SJSA1 (cell line): Measurements from ENCODE around the gene CACNA1H. TPM values are rescaled to one million over a fixed set of nuclear protein-coding genes. Genes with fewer than 3 reads are reported as not detected.

Experiments
- DNase-seq, 2 experiments: peaks; one replicate each; pipeline ENCODE4 v3.0.0-alpha.2; 2015 to 2020; ENCODE audit warnings: low spot score in 2 of 2, low read depth in 1 of 2
- H3K27ac ChIP-seq: fragments of 250-450 bp; sonication (Bioruptor Pico); 2 replicates; pipeline ENCODE4 v1.5.1; 2020; ENCODE audit warnings: mild to moderate bottlenecking, moderate library complexity
- H3K27me3 ChIP-seq: fragments of 250-450 bp; sonication (Bioruptor Pico); replicated peaks from 2 replicates; pipeline ENCODE4 v1.5.1; 2020; ENCODE audit warnings: mild to moderate bottlenecking, moderate library complexity
- H3K36me3 ChIP-seq: fragments of 250-450 bp; sonication (Bioruptor Pico); 2 replicates; pipeline ENCODE4 v1.5.1; 2020; ENCODE audit warnings: mild to moderate bottlenecking
- H3K4me1 ChIP-seq: fragments of 250-450 bp; sonication (Bioruptor Pico); replicated peaks from 2 replicates; pipeline ENCODE4 v1.6.1; 2021; ENCODE audit warnings: mild to moderate bottlenecking
- H3K4me3 ChIP-seq: fragments of 250-450 bp; sonication (Bioruptor Pico); 2 replicates; pipeline ENCODE4 v1.5.1; 2020; ENCODE audit warnings: mild to moderate bottlenecking
- H3K9me3 ChIP-seq: fragments of 250-450 bp; sonication (Bioruptor Pico); replicated peaks from 2 replicates; pipeline ENCODE4 v1.5.1; 2020; ENCODE audit warnings: mild to moderate bottlenecking
- total RNA-seq: library from RNA; depleted of rRNA; stranded (reverse); fragments of >200 nt; shearing (Covaris generic); gene quantifications from 2 replicates; pipeline ENCODE4 v1.2.3, GENCODE V29; 2014

Gene CACNA1H
- total RNA-seq, 1 experiment from 2014 or later = not detected

DNA sequence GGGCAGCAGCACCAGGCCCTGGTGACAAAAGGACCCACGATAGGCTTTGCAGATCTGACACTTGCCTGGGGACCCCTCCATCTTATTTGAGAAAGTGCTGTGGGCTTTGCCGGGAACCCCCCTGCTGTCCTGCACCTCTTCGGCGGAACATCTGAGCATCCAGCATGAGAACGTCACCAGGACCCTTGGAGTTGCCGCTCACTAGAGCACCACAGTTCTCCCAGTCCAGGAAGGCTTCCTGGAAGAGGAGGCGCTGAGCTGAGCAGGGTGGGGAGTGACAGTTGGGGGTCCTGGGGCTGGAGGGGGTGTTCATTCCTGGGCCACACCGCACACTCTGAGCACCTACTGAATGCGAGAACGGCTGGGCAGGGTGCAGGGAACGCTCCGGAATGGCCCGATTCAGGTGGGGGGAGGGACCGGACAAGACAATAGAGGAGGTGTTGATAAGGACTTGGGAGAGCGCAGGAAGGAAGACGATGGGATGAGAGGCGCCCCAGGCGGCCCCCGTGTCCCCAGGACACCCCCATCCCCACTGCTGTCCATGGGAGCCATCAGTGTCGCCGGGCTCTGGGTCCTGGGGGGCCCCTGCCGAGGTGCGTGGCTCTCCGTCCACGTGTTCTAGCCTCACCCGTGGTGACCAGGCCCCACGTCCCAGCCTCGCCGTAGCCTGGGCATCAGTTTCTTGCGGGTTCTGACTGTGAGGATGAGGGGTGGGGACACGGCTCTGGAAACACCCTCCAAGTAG, 24.8 kb upstream of the CACNA1H start:
- no peak overlapping the region for H3K4me3 ChIP-seq
- no peaks in the 10 kb centered on the region for H3K4me1 ChIP-seq
- peaks cover 53% of the 10 kb centered on the region for H3K27me3 ChIP-seq
- no peak for DNase-seq
- no peaks in the 10 kb centered on the region for H3K9me3 ChIP-seq
- no peaks in the 10 kb centered on the region for H3K36me3 ChIP-seq
- no peak overlapping the region for H3K27ac ChIP-seq

DNA sequence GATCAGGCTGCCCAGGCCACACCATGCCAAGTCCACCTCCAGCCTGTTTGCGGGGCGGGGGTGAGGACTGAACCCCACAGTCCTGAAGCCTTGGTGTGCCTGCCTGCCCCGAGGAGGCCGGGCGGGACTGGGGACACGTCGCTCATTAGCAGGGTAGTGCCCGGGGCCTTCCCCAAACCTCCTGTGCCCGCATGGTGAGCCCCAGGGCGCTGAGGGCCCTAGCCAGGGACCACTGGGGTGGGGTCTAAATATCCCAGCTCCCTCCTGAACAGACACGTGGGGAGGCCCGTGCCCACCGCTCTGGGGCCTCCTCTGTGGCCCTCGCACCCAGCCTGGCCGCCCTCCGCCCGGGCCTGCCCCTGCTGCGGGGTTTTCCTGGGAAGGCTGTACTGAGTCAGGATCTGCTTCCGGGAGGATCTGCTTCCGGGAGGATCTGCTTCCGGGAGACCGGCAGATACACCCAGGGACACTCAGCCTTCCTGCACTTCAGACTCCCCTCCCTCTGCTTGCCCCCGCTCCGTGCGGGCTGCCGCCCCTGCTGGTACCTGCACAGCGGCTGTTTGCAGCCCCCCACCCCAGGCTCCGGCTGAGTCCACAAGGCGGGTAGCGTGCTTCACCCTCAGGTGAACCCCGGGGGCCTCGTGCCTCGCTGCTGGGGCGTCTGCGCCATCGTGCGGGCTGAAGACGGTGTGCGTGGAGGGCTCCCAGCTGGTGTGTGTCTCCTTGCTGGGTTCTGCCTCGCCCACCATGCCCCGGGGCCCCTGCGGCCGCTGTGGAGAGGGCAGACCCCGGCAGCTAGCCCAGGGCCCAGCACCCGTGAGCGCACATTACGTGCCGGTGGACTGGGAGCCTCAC, 23.6 kb upstream of the CACNA1H start:
- peaks cover 52% of the 10 kb centered on the region for H3K27me3 ChIP-seq
- no peaks in the 10 kb centered on the region for H3K4me1 ChIP-seq
- H3K4me3 ChIP-seq = no peak overlapping the region
- no peaks in the 10 kb centered on the region for H3K9me3 ChIP-seq
- no peaks in the 10 kb centered on the region for H3K36me3 ChIP-seq
- H3K27ac ChIP-seq = no peak overlapping the region
- no peak for DNase-seq

DNA sequence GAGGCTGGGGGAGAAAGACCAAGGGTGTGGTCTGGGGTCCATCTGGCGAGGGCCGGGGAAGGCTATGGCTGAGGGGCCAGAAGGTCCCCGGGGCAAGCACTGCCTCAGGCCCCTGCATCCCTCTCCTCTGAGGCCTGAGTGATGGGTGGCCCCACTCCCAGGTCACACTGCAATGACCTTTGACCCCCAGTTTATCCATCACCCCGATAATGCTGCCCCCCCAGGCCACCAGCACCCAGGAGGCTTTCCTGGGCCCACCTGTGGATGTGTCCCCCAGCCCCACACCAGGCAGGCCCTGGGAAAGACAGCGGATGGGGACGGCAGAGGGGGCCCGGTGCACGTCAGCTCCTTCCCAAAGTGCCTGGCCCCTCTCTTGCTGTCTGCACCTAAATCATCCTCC, 22.5 kb upstream of the CACNA1H start:
- no peak overlapping the region for H3K27ac ChIP-seq
- no peak for DNase-seq
- H3K4me3 ChIP-seq = no peak overlapping the region
- H3K27me3 ChIP-seq = peaks cover 47% of the 10 kb centered on the region
- H3K4me1 ChIP-seq = no peaks in the 10 kb centered on the region
- no peaks in the 10 kb centered on the region for H3K36me3 ChIP-seq
- H3K9me3 ChIP-seq = no peaks in the 10 kb centered on the region

- no peak overlapping the region for H3K4me3 ChIP-seq
- H3K4me1 ChIP-seq = no peaks in the 10 kb centered on the region
- DNase-seq = no peak
- no peaks in the 10 kb centered on the region for H3K9me3 ChIP-seq
- H3K27ac ChIP-seq = no peak overlapping the region
- no peaks in the 10 kb centered on the region for H3K36me3 ChIP-seq
- peaks cover 47% of the 10 kb centered on the region for H3K27me3 ChIP-seq
These were observed 21.4 kb upstream of the CACNA1H start for GRCh38 chr16:1131378-1131994.

DNA sequence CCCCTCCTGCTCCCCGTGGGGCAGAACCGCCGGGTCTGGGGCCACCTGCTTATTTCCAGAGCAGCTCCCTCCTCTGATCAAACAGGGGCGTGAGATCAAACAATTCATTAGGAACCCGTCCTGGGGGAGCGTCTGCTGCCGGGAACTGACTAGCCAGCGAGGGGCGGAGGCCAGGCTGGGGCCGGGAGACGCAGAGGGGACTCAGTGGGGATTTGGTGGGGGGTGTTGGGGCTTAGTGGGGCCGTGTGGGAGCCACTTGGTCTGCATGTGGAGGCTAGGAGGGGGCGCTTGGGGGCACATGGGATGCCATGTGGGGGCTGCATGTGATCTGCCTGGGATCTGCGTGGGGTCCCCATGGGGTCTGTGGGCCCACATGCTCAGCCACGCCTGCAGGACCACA, 20.5 kb upstream of the CACNA1H start:
- Histone ChIP-seq H3K4me1 (no peaks in the 10 kb centered on the region), H3K27me3 (peaks cover 41% of the 10 kb centered on the region), H3K9me3 (no peaks in the 10 kb centered on the region), H3K4me3 (no peak overlapping the region), H3K27ac (no peak overlapping the region), H3K36me3 (no peaks in the 10 kb centered on the region)
- DNase-seq = no peak

- no peak overlapping the region for H3K27ac ChIP-seq
- H3K9me3 ChIP-seq = no peaks in the 10 kb centered on the region
- no peak for DNase-seq
- no peak overlapping the region for H3K4me3 ChIP-seq
- peaks cover 36% of the 10 kb centered on the region for H3K27me3 ChIP-seq
- no peaks in the 10 kb centered on the region for H3K36me3 ChIP-seq
- H3K4me1 ChIP-seq = no peaks in the 10 kb centered on the region
These were observed 19.6 kb upstream of the CACNA1H start for GRCh38 chr16:1133271-1133670.

DNA sequence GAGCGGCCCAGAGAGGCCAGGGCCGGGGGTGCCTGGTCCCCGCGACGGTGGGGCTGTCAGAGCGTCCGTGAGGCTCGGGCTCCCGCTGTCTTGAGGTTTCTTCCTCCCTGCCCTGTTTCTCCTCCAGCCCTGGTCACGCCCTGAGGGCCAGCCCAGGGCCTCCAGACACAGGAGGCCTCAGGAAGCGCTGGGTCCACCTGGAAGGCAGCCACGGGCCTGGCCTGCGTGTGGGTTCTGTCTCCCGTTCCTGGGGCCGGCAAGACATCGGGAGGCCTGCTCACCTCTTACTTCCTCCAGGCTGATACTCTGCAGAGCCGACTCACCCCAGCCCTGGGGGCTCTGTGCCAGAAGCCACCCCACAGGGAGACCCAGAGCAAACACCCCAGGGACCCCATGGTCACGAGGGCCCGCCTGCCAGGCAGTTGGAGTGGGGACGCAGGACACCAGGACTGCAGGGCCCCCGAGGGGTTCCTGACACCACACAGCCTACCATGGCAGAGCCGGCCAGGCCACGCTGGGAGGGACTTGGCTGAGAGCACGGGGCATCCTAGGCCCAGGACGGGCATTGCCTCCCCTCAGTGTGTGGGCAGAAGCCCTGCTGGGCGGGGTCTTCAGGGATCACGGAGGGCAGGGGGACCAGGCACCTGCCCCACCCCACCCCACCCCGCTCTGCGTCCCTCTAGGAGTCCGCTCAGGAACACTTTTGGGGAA, 18.9 kb upstream of the CACNA1H start:
- H3K36me3 ChIP-seq = no peaks in the 10 kb centered on the region
- H3K4me3 ChIP-seq = no peak overlapping the region
- no peaks in the 10 kb centered on the region for H3K4me1 ChIP-seq
- H3K27ac ChIP-seq = no peak overlapping the region
- no peak for DNase-seq
- H3K27me3 ChIP-seq = peaks cover 36% of the 10 kb centered on the region
- H3K9me3 ChIP-seq = no peaks in the 10 kb centered on the region

GRCh38 chr16:1134776-1135458, 18.0 kb upstream of the CACNA1H start:
- Histone ChIP-seq H3K9me3 (no peaks in the 10 kb centered on the region), H3K4me3 (no peak overlapping the region)

GRCh38 chr16:1135459-1135825, 17.5 kb upstream of the CACNA1H start:
- Histone ChIP-seq H3K9me3 (no peaks in the 10 kb centered on the region), H3K27me3 (peaks cover 44% of the 10 kb centered on the region), H3K4me1 (no peaks in the 10 kb centered on the region), H3K4me3 (no peak overlapping the region), H3K27ac (no peak overlapping the region), H3K36me3 (no peaks in the 10 kb centered on the region)
- no peak for DNase-seq

More at GRCh38 chr16:1134776-1135458, 18.0 kb upstream of the CACNA1H start:
- Histone ChIP-seq H3K27me3 (peaks cover 39% of the 10 kb centered on the region), H3K4me1 (no peaks in the 10 kb centered on the region), H3K27ac (no peak overlapping the region), H3K36me3 (no peaks in the 10 kb centered on the region)
- no peak for DNase-seq

GRCh38 chr16:1137604-1138003, 15.3 kb upstream of the CACNA1H start:
- H3K27me3 ChIP-seq = peaks cover 46% of the 10 kb centered on the region
- no peaks in the 10 kb centered on the region for H3K9me3 ChIP-seq
- H3K4me3 ChIP-seq = no peak overlapping the region
- no peak overlapping the region for H3K27ac ChIP-seq
- DNase-seq = no peak
- no peaks in the 10 kb centered on the region for H3K36me3 ChIP-seq
- no peaks in the 10 kb centered on the region for H3K4me1 ChIP-seq

DNA sequence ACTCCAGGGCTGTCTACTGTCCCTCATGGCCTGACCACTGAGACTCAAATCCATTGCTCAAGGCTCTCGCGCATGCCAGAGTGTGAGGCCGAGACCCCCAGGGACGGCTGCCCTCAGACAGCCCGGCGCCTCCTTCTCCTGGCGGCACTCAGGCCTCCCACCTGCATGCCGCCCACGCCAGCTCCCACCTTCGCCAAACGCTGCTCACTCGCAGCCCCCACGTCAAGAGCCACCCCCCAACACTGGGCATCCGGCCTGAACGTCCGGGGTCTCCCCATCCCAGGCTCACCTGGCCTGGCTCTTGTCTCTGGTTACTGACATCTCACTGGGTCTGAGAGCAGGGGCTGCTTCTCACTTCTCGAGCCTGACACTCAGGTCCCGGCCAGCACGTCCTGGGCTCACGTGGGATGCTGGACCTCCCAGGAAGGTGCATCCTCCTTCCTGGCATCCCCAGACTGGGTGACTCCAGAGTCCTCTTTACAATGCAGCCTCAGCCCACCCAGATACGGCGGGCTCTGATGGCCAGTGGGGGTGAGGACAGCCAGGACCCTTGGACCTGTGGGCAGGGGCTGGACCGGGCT, 12.2 kb upstream of the CACNA1H start:
- Histone ChIP-seq H3K27me3 (peaks cover 55% of the 10 kb centered on the region), H3K27ac (no peak overlapping the region), H3K4me3 (no peak overlapping the region), H3K4me1 (no peaks in the 10 kb centered on the region), H3K9me3 (no peaks in the 10 kb centered on the region), H3K36me3 (no peaks in the 10 kb centered on the region)
- no peak for DNase-seq

DNA sequence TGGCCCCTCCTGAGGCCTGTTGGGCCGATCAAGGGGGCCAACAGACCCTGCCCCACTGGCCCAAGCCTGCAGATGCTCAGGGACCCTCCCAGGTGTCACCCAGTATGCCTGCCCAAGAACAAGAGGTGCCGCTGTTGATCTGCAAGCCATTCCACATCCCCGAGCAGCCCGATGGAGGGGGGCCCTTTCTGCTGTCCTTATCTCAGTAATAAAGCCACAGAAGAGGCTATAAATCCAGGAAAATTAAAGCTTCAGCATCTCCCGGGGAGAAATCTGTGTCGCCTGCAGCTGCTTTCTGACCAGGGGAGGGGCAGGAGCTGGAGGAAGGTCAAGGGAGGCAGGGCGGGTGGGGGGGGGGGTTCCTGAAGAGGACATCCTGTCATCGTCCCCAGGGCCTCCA, 11.7 kb upstream of the CACNA1H start:
- no peak for DNase-seq
- Histone ChIP-seq H3K27ac (no peak overlapping the region), H3K4me3 (no peak overlapping the region), H3K27me3 (peaks cover 54% of the 10 kb centered on the region), H3K9me3 (no peaks in the 10 kb centered on the region), H3K4me1 (no peaks in the 10 kb centered on the region), H3K36me3 (no peaks in the 10 kb centered on the region)

GRCh38 chr16:1141716-1142115, 11.2 kb upstream of the CACNA1H start:
- H3K36me3 ChIP-seq = no peaks in the 10 kb centered on the region
- H3K4me3 ChIP-seq = no peak overlapping the region
- H3K27me3 ChIP-seq = peaks cover 51% of the 10 kb centered on the region
- H3K9me3 ChIP-seq = no peaks in the 10 kb centered on the region
- no peaks in the 10 kb centered on the region for H3K4me1 ChIP-seq
- H3K27ac ChIP-seq = no peak overlapping the region
- no peak for DNase-seq
